Natural killer cell (primary cell): ENCODE measurements around the gene ARHGAP44. TPM values are rescaled to one million over a fixed set of nuclear protein-coding genes. Genes with fewer than 3 reads are reported as not detected.

Source experiments
- ATAC-seq, 3 donors: fragments of 150-1000 bp in 2 of 3; fragments of 200-7000 bp in 1 of 3; cut with Tn5 transposase; 1 replicate in 1 of 3; 2 replicates in 2 of 3; pipeline ENCODE4 v1.10.0; 2021; ENCODE audit warnings: mild to moderate bottlenecking in 2 of 3, moderate library complexity in 2 of 3
- DNase-seq, 2 donors: peaks; one replicate each; pipeline versions ENCODE4 v3.0.0 to v3.0.0-alpha.2; 2013 to 2021; ENCODE audit warnings: mixed read lengths in 1 of 2
- H3K27ac ChIP-seq: one replicate; pipeline ENCODE4 v1.5.1; 2013; ENCODE audit warnings: mild to moderate bottlenecking, low read length
- H3K27me3 ChIP-seq: one replicate; pipeline ENCODE4 v1.6.1; 2013; ENCODE audit warnings: low read length; ENCODE audit not compliant: control insufficient read depth, insufficient read depth
- H3K36me3 ChIP-seq: one replicate; pipeline ENCODE4 v1.6.1; 2013; ENCODE audit warnings: low read length; ENCODE audit not compliant: control insufficient read depth, insufficient read depth
- H3K4me1 ChIP-seq: one replicate; pipeline ENCODE4 v1.6.1; 2013; ENCODE audit warnings: low read length; ENCODE audit not compliant: control insufficient read depth, insufficient read depth
- H3K4me3 ChIP-seq: one replicate; pipeline ENCODE4 v1.5.1; 2013; ENCODE audit warnings: low read length
- H3K9me3 ChIP-seq: one replicate; pipeline ENCODE4 v1.6.1; 2013; ENCODE audit warnings: low read length; ENCODE audit not compliant: control insufficient read depth, insufficient read depth
- H3K27ac Mint-ChIP-seq, 2 donors: one replicate each; pipeline ENCODE4 v1.8.0; 2022; ENCODE audit warnings: mild to moderate bottlenecking in 2 of 2, mixed read lengths in 2 of 2, moderate library complexity in 1 of 2
- H3K27me3 Mint-ChIP-seq, 2 donors: one replicate each; pipeline ENCODE4 v1.8.0; 2022; ENCODE audit warnings: low read depth in 2 of 2, mixed read lengths in 2 of 2
- H3K36me3 Mint-ChIP-seq: one replicate; pipeline ENCODE4 v1.8.0; 2022; ENCODE audit warnings: mixed read lengths
- H3K4me1 Mint-ChIP-seq, 2 donors: one replicate each; pipeline ENCODE4 v1.8.0; 2022; ENCODE audit warnings: mixed read lengths in 2 of 2
- H3K4me3 Mint-ChIP-seq: one replicate; pipeline ENCODE4 v1.8.0; 2022; ENCODE audit warnings: mild to moderate bottlenecking, moderate library complexity, mixed read lengths
- H3K9me3 Mint-ChIP-seq, 2 donors: one replicate each; pipeline ENCODE4 v1.8.0; 2022; ENCODE audit warnings: mixed read lengths in 2 of 2
- WGBS: methylation state at CpG from one replicate; pipeline ENCODE4 v1.1.7; 2013; ENCODE audit warnings: missing lambda C conversion rate; ENCODE audit not compliant: insufficient coverage; 5-methylcytosine and 5-hydroxymethylcytosine counted together
- intact Hi-C: fragments of 100-400 bp; cut with micrococcal nuclease; formaldehyde crosslinking; loops from one replicate; pipeline ENCODE4 v1.14.2; 2022
- total RNA-seq, 4 donors: library from RNA; stranded (reverse); fragments of 120-200 nt in 1 of 4; gene quantifications; one replicate each; pipeline versions ENCODE4 v1.2.3 to v1.2.4, GENCODE V29; 2013 to 2022
- TF ChIP-seq, protein P1 (sequence below): fragments of 200-600 bp; IDR thresholded peaks from one replicate; pipeline ENCODE4 v1.8.0; 2022; ENCODE audit warnings: antibody characterized with exemption

The ARHGAP44 gene
- total RNA-seq, 3 donors from 2014 or later (not counting 1 experiment from before 2014, with no cell fraction given): not detected

DNA sequence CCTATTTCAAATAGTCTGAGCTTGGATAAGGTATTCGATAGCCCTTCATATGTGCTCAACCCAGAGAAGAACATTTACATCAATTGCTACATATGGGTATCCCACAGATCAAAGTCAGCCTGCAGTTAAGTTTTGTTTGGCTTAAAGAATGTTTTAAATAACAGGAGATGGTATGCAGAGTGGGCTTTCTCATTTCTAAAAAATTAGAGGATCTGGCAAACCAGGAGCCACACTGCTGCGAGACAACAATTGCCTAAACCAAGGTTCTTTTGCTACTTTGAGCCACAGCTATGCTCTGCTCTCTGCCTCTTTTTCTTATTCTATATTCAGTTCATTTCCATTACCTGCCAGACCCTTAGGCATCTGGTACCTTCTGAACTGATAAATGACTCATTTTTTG is 30.2 kb upstream of the ARHGAP44 start:
- H3K27me3 Mint-ChIP-seq: peaks cover 0 to 3% of the 10 kb centered on the region in 2 donors
- DNase-seq (no peak), ATAC-seq (no peak)
- no peak overlapping the region for H3K4me3 Mint-ChIP-seq
- H3K4me1 ChIP-seq: no peaks in the 10 kb centered on the region
- no peaks in the 10 kb centered on the region for H3K9me3 ChIP-seq
- H3K4me3 ChIP-seq: no peak overlapping the region
- H3K4me1 Mint-ChIP-seq: no peaks in the 10 kb centered on the region
- intact Hi-C loops: no loop called here
- H3K36me3 Mint-ChIP-seq: no peaks in the 10 kb centered on the region
- no peaks in the 10 kb centered on the region for H3K36me3 ChIP-seq
- TF ChIP-seq, protein P1, sequence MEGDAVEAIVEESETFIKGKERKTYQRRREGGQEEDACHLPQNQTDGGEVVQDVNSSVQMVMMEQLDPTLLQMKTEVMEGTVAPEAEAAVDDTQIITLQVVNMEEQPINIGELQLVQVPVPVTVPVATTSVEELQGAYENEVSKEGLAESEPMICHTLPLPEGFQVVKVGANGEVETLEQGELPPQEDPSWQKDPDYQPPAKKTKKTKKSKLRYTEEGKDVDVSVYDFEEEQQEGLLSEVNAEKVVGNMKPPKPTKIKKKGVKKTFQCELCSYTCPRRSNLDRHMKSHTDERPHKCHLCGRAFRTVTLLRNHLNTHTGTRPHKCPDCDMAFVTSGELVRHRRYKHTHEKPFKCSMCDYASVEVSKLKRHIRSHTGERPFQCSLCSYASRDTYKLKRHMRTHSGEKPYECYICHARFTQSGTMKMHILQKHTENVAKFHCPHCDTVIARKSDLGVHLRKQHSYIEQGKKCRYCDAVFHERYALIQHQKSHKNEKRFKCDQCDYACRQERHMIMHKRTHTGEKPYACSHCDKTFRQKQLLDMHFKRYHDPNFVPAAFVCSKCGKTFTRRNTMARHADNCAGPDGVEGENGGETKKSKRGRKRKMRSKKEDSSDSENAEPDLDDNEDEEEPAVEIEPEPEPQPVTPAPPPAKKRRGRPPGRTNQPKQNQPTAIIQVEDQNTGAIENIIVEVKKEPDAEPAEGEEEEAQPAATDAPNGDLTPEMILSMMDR: no peak
- no peak overlapping the region for H3K27ac ChIP-seq
- WGBS: 82% methylated on average over 1 of the region's 2 CpGs
- H3K9me3 Mint-ChIP-seq: peaks cover 3 to 9% of the 10 kb centered on the region in 2 donors
- no peak overlapping the region for H3K27ac Mint-ChIP-seq
- H3K27me3 ChIP-seq: no peaks in the 10 kb centered on the region

DNA sequence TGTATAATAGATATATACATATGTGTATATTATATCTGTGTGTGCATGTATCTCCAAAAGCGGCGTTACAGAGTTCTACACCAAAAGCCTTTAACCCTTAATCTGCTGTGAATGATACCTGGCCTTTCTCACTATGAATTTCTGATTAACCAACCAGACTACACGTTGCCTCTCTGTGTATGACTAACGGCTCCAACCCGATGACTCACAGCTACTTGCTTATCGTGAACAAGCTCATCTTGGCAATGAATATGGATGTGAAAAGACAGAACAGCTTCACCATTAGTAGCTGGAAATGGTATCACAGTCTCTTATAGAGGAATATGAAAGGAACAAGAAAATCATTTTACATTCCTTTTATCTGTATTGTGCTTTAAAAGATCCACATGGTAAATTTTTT is 23.8 kb upstream of the ARHGAP44 start:
- Mint-ChIP-seq H3K27me3 (peaks cover 0 to 3% of the 10 kb centered on the region in 2 donors), H3K4me1 (no peaks in the 10 kb centered on the region), H3K36me3 (no peaks in the 10 kb centered on the region), H3K27ac (no peak overlapping the region), H3K9me3 (peaks cover 5 to 9% of the 10 kb centered on the region in 2 donors), H3K4me3 (no peak overlapping the region)
- DNase-seq (no peak), ATAC-seq (no peak)
- Histone ChIP-seq H3K4me1 (no peaks in the 10 kb centered on the region), H3K27ac (no peak overlapping the region), H3K9me3 (no peaks in the 10 kb centered on the region), H3K4me3 (no peak overlapping the region), H3K27me3 (no peaks in the 10 kb centered on the region), H3K36me3 (no peaks in the 10 kb centered on the region)
- intact Hi-C loops: no loop called here
- TF ChIP-seq, protein P1: no peak
- 84% methylated on average over 6 of the region's 6 CpGs for WGBS

DNA sequence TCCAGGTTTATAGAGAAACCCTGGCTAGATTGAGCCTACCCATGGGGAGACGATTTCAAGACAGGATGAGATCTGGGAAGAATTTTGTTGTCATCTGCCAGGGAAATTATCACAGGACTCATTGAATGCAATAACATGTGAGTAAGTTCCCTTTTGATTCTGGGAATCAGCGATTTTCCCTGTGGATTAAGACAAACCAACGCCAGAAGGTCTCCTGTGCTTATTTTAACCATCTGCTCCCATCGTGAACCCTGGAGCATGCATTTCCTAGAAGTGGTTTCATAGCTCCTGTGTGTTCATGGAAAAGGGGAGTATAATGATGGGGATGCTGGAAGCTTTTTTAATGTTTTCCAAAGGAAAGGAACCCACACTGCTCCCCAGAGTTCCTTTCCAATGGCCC is 21.0 kb upstream of the ARHGAP44 start:
- DNase-seq (no peak), ATAC-seq (no peak)
- no peaks in the 10 kb centered on the region for H3K36me3 ChIP-seq
- Mint-ChIP-seq H3K9me3 (peaks cover 0 to 2% of the 10 kb centered on the region in 2 donors), H3K27ac (no peak overlapping the region), H3K4me1 (no peaks in the 10 kb centered on the region), H3K36me3 (no peaks in the 10 kb centered on the region), H3K4me3 (no peak overlapping the region), H3K27me3 (no peaks in the 10 kb centered on the region)
- H3K27me3 ChIP-seq: no peaks in the 10 kb centered on the region
- H3K4me1 ChIP-seq: no peaks in the 10 kb centered on the region
- no peaks in the 10 kb centered on the region for H3K9me3 ChIP-seq
- intact Hi-C loops: no loop called here
- no peak overlapping the region for H3K27ac ChIP-seq
- TF ChIP-seq, protein P1: no peak
- H3K4me3 ChIP-seq: no peak overlapping the region
- WGBS: 82% methylated on average over 4 of the region's 4 CpGs

DNA sequence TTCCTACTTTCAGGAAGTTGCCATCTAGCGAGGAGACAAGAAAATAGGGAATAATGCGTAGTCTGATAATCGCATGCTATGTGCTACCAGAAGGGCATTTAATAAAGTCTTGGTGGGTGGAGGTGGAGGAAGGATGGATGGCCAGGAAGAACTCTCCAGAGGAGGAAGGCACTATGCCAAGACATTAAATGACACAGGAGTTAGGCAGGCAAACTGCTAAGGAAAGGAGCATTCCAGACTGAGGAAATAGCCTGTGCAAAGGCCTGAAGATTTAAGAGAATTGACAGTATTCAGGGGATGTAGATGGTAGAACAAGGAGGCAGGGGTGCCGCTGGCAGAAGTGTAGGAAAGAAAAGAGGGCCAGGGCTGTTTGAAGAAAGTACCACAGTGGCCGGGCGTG is 19.3 kb upstream of the ARHGAP44 start:
- H3K4me1 Mint-ChIP-seq: no peaks in the 10 kb centered on the region
- Histone ChIP-seq H3K4me1 (no peaks in the 10 kb centered on the region), H3K27me3 (no peaks in the 10 kb centered on the region), H3K4me3 (no peak overlapping the region), H3K36me3 (no peaks in the 10 kb centered on the region), H3K27ac (no peak overlapping the region), H3K9me3 (no peaks in the 10 kb centered on the region)
- H3K9me3 Mint-ChIP-seq: peaks cover 0 to 2% of the 10 kb centered on the region in 2 donors
- H3K27ac Mint-ChIP-seq: no peak overlapping the region
- no peaks in the 10 kb centered on the region for H3K36me3 Mint-ChIP-seq
- no peak overlapping the region for H3K4me3 Mint-ChIP-seq
- TF ChIP-seq, protein P1: no peak
- ATAC-seq (no peak), DNase-seq (no peak)
- no peaks in the 10 kb centered on the region for H3K27me3 Mint-ChIP-seq
- intact Hi-C loops: no loop called here
- WGBS: 90% methylated on average over 6 of the region's 6 CpGs
